Mucosa of stomach (tissue), 1 donor: ENCODE results near the gene KCNJ12.
"Not testable (repeated sequence)": the region's sequence is repeated elsewhere in the genome, so short reads cannot be mapped to it uniquely, and the experiment has no call there.

Experiments
- H3K27me3 ChIP-seq: one replicate; pipeline ENCODE4 v1.7.0; 2013; ENCODE audit warnings: mild to moderate bottlenecking, low read length; ENCODE audit not compliant: control insufficient read depth, insufficient read depth
- H3K36me3 ChIP-seq: one replicate; pipeline ENCODE4 v1.7.0; 2013; ENCODE audit warnings: low read length; ENCODE audit not compliant: control insufficient read depth, insufficient read depth
- H3K4me1 ChIP-seq: one replicate; pipeline ENCODE4 v1.7.0; 2013; ENCODE audit warnings: mild to moderate bottlenecking, low read length; ENCODE audit not compliant: control insufficient read depth, insufficient read depth
- H3K4me3 ChIP-seq: one replicate; pipeline ENCODE4 v1.7.0; 2013; ENCODE audit warnings: low read length
- H3K9ac ChIP-seq: one replicate; pipeline ENCODE4 v1.7.0; 2013; ENCODE audit warnings: mild to moderate bottlenecking, low read length, moderate library complexity
- H3K9me3 ChIP-seq: one replicate; pipeline ENCODE4 v1.7.0; 2013; ENCODE audit warnings: mild to moderate bottlenecking, low read length, moderate library complexity; ENCODE audit not compliant: control insufficient read depth
- donor health status: Pancreatic carcinoma.

KCNJ12 gene

DNA sequence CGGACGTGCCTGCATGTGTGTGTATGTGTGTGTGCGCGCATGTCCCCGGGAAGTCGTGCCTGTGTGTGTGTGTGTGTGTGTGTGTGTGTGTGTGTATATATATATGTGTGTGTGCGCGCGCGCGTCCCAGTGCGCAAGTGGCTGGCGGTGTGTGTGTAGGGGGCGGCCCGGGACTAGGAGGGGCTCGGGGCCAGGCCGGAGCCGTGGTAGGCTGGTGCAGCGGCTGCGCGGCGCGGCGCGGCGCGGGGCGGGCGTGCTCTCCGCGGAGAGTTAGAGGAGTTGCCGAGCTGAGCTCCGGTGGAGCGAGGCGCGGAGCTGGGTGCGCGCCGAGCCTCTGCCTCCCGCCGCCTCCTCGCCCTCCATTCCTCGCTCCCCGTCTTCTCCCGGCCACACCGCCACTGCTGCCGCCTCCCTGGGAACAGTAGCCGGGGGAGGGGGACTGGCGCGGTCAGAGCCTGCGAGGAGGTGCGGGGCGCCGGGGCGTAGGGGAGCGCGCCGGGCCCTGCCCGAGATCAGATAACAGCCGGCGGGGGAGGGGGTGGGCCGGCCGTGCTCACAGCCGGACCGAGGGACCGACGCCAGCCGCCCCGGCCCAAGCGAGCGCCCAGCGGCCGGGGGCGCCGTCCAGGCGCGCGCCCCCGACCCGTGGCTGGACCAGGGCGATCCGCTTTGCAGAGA is at the start of gene KCNJ12:
KCNJ12 (plus strand) TSS at position 277 of the 678 bp plus-strand sequence. CDS start 38,986 bp downstream, outside the sequence.
- no peaks in the 10 kb centered on the region for H3K9me3 ChIP-seq
- H3K36me3 ChIP-seq = no peaks in the 10 kb centered on the region
- peaks cover 40% of the 10 kb centered on the region for H3K4me1 ChIP-seq
- H3K4me3 ChIP-seq = no peak within 1 kb of the TSS
- H3K27me3 ChIP-seq = peaks cover 47% of the 10 kb centered on the region
- no peak within 1 kb of the TSS for H3K9ac ChIP-seq

DNA sequence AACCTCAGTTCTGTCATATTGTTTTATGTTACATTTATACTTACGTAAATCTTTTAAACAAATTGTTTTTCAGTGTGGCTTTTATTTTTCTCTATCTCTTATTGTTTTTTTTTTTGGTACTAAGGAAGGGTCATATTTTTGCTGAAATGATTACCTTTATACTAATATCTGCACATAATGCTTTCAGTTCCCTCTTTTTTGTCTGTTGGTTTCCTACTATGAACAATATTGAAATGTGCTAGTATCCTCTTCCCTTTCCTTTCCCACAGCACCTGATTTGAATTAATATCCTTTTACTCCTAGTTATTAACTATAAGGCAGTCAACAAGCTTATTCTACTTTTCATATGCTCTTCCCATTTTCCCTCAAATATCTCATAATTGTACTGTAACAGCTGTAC is 48.2 kb upstream of the KCNJ12 start:
- H3K36me3 ChIP-seq, H3K4me3 ChIP-seq, H3K9ac ChIP-seq, H3K9me3 ChIP-seq, H3K27me3 ChIP-seq, H3K4me1 ChIP-seq: not testable (repeated sequence)

DNA sequence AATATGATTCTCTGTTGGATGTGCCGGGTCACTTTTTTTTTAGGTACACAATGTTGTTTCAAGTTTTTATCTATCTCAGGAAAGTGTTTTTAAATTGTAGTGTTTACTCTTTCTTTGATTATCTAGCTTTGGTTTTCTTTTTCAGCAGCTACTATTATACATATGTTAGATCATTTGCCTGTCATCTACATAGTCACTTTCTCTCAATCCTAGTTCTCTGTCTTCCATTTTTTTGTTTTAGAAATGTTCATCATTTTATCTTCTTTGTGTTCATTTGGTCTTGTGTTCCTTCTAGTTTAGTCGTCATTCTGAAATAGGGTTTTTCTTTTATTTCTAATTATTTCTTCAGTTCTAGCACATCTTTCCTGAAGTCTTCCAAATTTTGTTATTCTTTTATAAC is 47.4 kb upstream of the KCNJ12 start:
- not testable (repeated sequence) for H3K4me3 ChIP-seq, H3K27me3 ChIP-seq, H3K4me1 ChIP-seq, H3K36me3 ChIP-seq, H3K9me3 ChIP-seq, H3K9ac ChIP-seq

DNA sequence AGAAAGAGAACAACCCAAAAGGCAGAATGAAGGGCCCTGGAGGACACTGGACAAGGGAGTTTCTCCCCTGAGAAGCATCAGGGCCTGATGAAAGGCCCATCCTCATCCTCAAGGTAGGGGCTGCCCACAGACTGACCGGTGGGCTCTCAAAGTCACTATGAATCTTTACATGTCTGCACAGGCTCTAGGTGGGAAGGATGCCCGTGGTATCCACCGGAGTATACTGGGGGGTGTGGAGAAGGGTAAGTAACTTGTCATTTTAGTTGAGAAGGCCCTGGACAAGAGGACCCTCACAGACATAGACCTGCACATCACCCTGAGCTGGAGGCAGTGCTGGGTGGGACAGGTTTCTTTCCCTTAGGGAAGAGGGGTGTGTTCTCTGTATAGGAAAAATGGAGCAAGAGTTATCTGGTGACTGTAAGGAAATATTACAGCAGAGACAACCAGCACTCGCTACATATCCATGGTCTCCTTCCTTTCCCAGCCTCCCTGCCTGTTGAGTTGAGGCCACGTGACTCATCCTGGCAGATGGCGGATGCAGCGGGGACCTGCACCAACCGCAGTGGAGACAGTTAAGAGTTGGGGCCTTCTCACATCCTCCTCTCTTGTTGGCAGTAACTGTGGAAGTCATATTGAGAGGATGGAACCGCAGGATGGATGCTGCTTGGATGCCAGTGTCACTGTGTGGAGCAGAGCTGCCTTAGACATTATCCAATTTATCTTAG is 45.6 kb upstream of the KCNJ12 start:
- no peaks in the 10 kb centered on the region for H3K36me3 ChIP-seq
- no peak overlapping the region for H3K9ac ChIP-seq
- H3K27me3 ChIP-seq = no peaks in the 10 kb centered on the region
- no peak overlapping the region for H3K4me3 ChIP-seq
- H3K4me1 ChIP-seq = no peaks in the 10 kb centered on the region
- H3K9me3 ChIP-seq = no peaks in the 10 kb centered on the region

DNA sequence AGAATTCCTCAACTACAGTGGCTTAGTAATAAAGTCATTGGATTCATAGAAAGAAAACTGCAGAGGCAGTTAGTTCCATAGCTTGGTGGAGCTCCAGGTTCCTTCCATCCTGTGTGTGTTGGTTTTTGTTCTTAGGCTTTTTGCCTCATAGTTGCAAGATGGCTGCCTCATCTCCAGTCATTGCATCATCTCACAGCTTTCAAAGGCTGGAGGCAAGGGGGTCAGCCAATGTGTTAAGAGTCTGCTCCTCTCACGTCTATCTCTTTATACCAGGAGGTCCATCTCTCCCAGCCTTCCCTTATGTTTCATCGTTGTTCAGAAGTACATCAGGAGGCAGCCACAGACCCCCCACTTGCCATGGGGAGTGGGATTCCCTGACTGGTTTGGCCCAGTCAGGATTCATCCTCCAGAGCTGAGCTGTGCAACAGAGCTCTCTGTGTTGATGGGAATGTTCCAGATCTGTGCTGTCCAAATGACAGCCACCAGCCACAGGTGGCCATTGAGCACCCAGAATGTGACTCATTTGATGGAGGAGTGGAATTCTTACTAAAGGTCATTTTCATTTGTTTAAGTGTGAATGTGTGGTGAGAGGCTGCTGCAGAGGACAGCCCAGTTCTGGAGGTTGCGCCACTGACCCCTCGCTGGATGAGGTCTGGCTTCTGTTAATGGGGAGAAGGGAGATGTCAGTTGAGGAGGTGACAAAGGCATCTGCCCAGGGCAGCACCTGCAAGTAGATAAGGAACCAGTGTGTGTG is 39.4 kb upstream of the KCNJ12 start:
- not testable (repeated sequence) for H3K9me3 ChIP-seq, H3K9ac ChIP-seq, H3K27me3 ChIP-seq, H3K4me3 ChIP-seq, H3K36me3 ChIP-seq, H3K4me1 ChIP-seq

DNA sequence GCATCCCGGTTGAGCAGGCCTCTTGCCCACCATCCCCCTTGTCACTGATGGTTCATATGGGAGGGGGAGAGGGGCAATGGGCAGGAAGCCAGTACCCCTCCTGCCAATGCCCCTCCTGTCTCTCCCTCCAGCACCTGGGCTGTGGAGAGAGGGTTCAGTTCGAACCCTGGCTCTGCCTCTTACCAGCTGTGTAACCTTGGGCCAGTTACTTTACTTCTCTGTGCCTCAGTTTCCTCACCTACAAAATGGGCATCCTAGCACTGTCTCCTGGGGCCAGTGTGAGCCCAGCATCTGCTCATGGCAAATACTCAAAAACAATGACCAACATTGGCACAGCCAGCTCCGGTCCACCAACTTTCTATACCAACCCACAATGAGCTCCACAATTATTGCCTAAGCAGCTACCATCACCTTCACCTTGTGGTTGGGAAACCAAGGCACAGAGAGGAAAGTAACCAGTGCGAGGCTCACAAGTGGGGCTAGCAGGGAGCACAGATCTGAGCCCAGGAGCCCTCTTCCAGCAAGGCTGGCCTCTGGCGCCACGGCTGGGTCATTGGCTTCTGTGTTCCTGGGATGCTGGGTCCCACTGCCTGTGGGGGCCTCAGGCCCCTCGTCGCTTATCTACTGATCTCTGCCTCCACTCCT is 38.1 kb upstream of the KCNJ12 start:
- H3K27me3 ChIP-seq, H3K36me3 ChIP-seq, H3K9ac ChIP-seq, H3K4me1 ChIP-seq, H3K9me3 ChIP-seq, H3K4me3 ChIP-seq: not testable (repeated sequence)

DNA sequence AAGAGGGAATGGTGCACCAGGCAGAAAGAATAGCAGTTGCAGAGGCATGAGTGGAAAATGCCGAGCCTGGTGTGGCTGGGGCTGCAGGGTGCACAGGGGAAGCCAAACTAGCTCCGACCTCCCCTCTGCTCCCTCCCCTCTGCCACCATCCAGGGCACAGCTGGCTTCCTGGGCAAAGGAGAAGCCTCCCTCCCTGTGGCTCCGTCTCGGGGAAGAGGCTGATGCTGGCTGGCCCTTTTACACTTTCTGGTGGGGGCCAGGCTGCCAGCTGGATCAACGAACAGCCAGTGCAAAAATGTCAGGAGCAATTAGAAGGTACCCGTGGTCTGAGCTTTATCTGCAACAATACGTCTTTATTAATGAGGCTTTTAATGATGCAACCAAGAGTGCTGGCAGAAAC is 37.1 kb upstream of the KCNJ12 start:
- Histone ChIP-seq H3K4me1 (peaks cover 5% of the 10 kb centered on the region), H3K27me3 (no peaks in the 10 kb centered on the region), H3K9me3 (no peaks in the 10 kb centered on the region), H3K4me3 (no peak overlapping the region), H3K36me3 (no peaks in the 10 kb centered on the region), H3K9ac (no peak overlapping the region)

DNA sequence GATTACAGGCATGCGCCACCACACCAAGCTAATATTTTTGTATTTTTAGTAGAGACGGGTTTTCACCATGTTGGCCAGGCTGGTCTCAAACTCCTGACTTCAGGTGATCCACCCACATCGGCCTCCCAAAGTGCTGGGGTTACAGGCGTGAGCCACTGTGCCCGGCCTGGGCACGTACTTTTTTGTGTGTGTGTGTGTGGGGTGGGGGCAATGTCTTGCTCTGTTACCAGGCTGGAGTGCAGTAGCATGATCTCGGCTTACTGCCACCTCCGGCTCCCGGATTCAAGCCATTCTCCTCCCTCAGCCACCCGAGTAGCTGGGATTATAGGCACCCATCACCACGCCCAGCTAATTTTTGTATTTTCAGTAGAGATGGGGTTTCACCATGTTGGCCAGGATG is 36.6 kb upstream of the KCNJ12 start:
- not testable (repeated sequence) for H3K9me3 ChIP-seq, H3K4me1 ChIP-seq, H3K4me3 ChIP-seq, H3K9ac ChIP-seq, H3K27me3 ChIP-seq, H3K36me3 ChIP-seq

DNA sequence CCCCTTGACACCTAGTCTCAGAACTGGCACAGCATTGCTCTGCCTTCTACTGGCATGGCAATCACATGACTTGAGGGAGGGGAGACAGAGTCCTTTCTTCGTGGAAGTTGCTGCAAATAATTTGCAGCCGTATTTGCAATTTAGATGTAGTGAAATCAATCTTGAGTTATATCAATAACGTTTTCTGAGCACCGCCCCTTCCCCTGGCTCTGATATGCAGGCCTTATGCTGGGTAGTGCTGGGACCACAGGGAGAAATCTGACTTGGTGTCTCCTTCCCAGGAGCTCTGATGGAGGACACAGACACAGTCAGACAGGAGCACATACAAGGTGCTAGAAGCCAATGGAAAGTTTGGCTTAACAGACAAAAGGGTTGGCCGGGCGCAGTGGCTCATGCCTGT is 35.8 kb upstream of the KCNJ12 start:
- H3K4me1 ChIP-seq, H3K27me3 ChIP-seq, H3K36me3 ChIP-seq, H3K9me3 ChIP-seq, H3K4me3 ChIP-seq, H3K9ac ChIP-seq: not testable (repeated sequence)

DNA sequence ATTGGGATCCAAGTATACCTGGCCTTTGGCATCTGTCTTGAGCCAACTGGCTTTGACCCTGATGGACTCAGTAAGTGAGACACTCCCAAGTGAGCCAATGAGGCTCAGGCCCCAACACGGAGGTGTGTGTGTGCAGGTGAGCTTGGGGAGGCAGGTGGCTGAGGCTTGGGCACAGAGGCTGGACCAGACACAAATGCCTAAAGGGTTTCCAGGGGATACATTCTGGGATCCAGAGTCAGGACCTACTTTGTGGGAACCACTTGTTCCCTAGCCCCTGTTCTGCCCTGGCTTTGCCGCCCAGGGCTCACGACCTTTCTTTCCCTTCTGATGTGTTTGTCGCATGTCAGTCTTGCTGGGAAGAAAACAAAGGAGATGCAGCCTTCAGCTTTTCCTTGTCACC is 34.9 kb upstream of the KCNJ12 start:
- H3K4me3 ChIP-seq, H3K4me1 ChIP-seq, H3K36me3 ChIP-seq, H3K27me3 ChIP-seq, H3K9me3 ChIP-seq, H3K9ac ChIP-seq: not testable (repeated sequence)

DNA sequence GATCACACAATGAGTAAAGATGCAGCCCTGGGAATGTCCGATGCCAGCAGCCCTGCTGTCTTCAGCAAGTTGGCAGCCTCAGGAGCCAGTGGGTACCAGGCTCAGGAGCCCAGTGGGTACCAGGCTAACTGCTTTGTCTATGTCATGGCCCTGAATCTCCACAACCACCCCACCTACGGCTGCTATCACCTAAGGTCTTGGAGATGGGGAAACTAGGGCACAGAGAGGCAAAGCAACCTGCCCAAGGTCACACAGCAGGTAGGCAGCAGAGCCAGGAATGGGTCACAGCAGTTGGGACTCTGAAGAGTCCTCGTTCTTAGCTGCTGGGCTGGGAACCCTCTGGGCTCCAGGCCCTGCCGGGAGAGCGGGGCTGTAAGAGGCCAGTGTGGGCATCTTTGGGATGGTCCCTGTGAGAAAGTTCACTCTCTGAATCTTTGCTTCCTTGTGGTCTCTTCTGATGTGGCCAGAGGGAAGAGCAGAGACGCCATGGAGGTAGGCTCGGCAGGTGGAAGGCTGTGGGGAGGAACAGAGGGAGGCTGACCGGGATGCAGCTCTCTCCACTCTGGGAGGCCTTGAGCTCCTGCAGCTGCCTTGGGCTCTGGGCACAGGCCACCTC is 34.1 kb upstream of the KCNJ12 start:
- not testable (repeated sequence) for H3K27me3 ChIP-seq, H3K36me3 ChIP-seq, H3K4me3 ChIP-seq, H3K9me3 ChIP-seq, H3K9ac ChIP-seq, H3K4me1 ChIP-seq
